GM12878 (cell line): ENCODE data around the gene PRR12. TPM values are rescaled to one million over a fixed set of nuclear protein-coding genes. Genes with fewer than 3 reads are reported as not detected.

Source experiments
- EGR1 ChIP-seq, 2 experiments: IDR thresholded peaks; 1 replicate in 1 of 2; 2 replicates in 1 of 2; pipeline ENCODE4 v1.6.1; 2011 to 2012; ENCODE audit warnings: low read depth in 2 of 2, low read length in 2 of 2, borderline replicate concordance in 1 of 2, mild to moderate bottlenecking in 1 of 2, moderate library complexity in 1 of 2
- ETV6 ChIP-seq, 2 experiments: fragments of 450-650 bp in 1 of 2; IDR thresholded peaks in 1 of 2; conservative IDR thresholded peaks in 1 of 2; 2 replicates each; pipeline ENCODE4 v1.6.1; 2014; ENCODE audit warnings: antibody characterized with exemption in 1 of 2, borderline replicate concordance in 1 of 2, low read depth in 1 of 2, mild to moderate bottlenecking in 1 of 2, moderate library complexity in 1 of 2
- HCFC1 ChIP-seq: fragments of 150-350 bp; IDR thresholded peaks from 2 replicates; pipeline ENCODE4 v1.6.1; 2014; ENCODE audit warnings: low read length
- IRF3 ChIP-seq: fragments of 450-650 bp; IDR thresholded peaks from 2 replicates; pipeline ENCODE4 v1.6.1; 2014; ENCODE audit warnings: mild to moderate bottlenecking
- KAT2A ChIP-seq: conservative IDR thresholded peaks from 2 replicates; pipeline ENCODE4 v1.6.1; 2011; ENCODE audit warnings: low read depth, low read length; ENCODE audit not compliant: control insufficient read depth
- MTA2 ChIP-seq: fragments of 450-650 bp; IDR thresholded peaks from 2 replicates; pipeline ENCODE4 v1.6.1; 2016; ENCODE audit warnings: low read depth, mild to moderate bottlenecking, moderate library complexity
- NKRF ChIP-seq: fragments of 450-650 bp; conservative IDR thresholded peaks from 2 replicates; pipeline ENCODE4 v1.6.1; 2017; ENCODE audit warnings: mild to moderate bottlenecking, moderate library complexity
- PAX8 ChIP-seq: fragments of 450-650 bp; IDR thresholded peaks from 2 replicates; pipeline ENCODE4 v1.6.1; 2017; ENCODE audit warnings: mild to moderate bottlenecking, moderate library complexity
- ZBTB33 ChIP-seq: fragments of 450-650 bp; IDR thresholded peaks from 2 replicates; pipeline ENCODE4 v1.6.1; 2017; ENCODE audit warnings: mild to moderate bottlenecking
- ZNF207 ChIP-seq: fragments of 450-650 bp; IDR thresholded peaks from 2 replicates; pipeline ENCODE4 v1.6.1; 2014; ENCODE audit warnings: antibody characterized with exemption, mild to moderate bottlenecking, borderline replicate concordance
- polyA plus RNA-seq, 11 experiments: library from polyadenylated mRNA; depleted of rRNA in 4 of 11; unstranded in 6 of 11; stranded (reverse) in 5 of 11; fragments of >200 nt; fragmentation: Nextera tagmentation in 4 of 11; fragmentation: Illumina TruSeq in 1 of 11; extraction: Ambion mirVana in 4 of 11; extraction: Trizol in 1 of 11; gene quantifications; 1 replicate in 1 of 11; 2 replicates in 10 of 11; pipeline versions ENCODE4 v1.2.1 to v1.2.3, GENCODE V29; 2011 to 2016; ENCODE audit warnings: inconsistent platforms in 2 of 11, missing spikeins in 2 of 11, low read depth in 1 of 11
- total RNA-seq, 4 experiments: library from RNA; depleted of rRNA in 3 of 4; stranded (reverse); fragments of >200 nt in 3 of 4; fragmentation: Illumina TruSeq in 1 of 4; extraction: Trizol in 1 of 4; gene quantifications; 2 replicates each; pipeline versions ENCODE4 v1.2.1 to v1.2.3, GENCODE V29; 2013 to 2021
- TF ChIP-seq, protein P1 (sequence below): IDR thresholded peaks from 2 replicates; pipeline ENCODE4 v1.6.1; 2012; ENCODE audit warnings: improper control_type of control experiment, low read depth, low read length; ENCODE audit not compliant: insufficient replicate concordance
- TF ChIP-seq, protein P2 (sequence below): IDR thresholded peaks from 2 replicates; pipeline ENCODE4 v1.6.1; 2012; ENCODE audit warnings: low read depth, low read length, improper control_type of control experiment
- TF ChIP-seq, protein P3 (sequence below): fragments of 450-650 bp; formaldehyde crosslinking; IDR thresholded peaks from 2 replicates; pipeline ENCODE4 v1.4.0; 2020; ENCODE audit warnings: mild to moderate bottlenecking, moderate library complexity

Gene PRR12
- total and polyA plus RNA-seq, 10 of the 15 experiments (the other 5 are each of a cell fraction or from before 2014, with no cell fraction given), result 0.02 to 25.3 (median 1.6) TPM

DNA sequence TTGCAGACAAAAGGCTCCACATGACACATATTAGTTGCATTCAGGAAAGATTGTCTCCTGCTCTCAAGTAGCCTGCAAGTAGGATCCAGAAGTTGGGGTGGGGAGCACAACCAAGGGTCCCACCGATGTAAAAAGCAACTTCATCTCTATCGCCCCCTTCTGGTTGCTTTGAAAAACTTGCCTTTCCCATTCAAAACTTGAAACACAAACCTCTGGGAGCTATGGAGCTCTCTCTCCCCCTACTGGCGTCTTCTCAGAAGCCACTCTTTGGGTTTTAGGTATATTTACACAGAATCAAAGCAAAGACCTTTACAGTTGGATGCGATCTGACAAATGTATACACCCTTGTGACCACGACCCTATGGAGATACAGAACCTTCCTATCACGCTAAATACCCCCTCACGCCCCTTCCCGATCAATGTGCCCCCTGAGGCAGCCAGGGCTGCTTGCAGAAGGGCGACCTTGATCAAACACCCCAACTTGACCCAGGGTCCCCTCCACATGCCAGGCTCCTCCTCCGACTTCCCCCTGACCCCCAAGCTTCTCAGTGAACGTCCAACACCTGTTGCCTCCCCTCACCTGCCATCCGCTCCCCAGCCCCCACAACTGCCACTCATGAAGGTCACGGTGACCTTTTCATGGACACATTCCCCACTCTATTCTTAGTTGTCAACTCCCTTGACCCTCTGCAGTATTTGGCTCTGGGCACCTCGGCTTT is 20.7 kb upstream of the PRR12 start (continued):
- TF ChIP-seq, protein P1, sequence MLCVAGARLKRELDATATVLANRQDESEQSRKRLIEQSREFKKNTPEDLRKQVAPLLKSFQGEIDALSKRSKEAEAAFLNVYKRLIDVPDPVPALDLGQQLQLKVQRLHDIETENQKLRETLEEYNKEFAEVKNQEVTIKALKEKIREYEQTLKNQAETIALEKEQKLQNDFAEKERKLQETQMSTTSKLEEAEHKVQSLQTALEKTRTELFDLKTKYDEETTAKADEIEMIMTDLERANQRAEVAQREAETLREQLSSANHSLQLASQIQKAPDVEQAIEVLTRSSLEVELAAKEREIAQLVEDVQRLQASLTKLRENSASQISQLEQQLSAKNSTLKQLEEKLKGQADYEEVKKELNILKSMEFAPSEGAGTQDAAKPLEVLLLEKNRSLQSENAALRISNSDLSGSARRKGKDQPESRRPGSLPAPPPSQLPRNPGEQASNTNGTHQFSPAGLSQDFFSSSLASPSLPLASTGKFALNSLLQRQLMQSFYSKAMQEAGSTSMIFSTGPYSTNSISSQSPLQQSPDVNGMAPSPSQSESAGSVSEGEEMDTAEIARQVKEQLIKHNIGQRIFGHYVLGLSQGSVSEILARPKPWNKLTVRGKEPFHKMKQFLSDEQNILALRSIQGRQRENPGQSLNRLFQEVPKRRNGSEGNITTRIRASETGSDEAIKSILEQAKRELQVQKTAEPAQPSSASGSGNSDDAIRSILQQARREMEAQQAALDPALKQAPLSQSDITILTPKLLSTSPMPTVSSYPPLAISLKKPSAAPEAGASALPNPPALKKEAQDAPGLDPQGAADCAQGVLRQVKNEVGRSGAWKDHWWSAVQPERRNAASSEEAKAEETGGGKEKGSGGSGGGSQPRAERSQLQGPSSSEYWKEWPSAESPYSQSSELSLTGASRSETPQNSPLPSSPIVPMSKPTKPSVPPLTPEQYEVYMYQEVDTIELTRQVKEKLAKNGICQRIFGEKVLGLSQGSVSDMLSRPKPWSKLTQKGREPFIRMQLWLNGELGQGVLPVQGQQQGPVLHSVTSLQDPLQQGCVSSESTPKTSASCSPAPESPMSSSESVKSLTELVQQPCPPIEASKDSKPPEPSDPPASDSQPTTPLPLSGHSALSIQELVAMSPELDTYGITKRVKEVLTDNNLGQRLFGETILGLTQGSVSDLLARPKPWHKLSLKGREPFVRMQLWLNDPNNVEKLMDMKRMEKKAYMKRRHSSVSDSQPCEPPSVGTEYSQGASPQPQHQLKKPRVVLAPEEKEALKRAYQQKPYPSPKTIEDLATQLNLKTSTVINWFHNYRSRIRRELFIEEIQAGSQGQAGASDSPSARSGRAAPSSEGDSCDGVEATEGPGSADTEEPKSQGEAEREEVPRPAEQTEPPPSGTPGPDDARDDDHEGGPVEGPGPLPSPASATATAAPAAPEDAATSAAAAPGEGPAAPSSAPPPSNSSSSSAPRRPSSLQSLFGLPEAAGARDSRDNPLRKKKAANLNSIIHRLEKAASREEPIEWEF, result no peak
- TF ChIP-seq, protein P2, sequence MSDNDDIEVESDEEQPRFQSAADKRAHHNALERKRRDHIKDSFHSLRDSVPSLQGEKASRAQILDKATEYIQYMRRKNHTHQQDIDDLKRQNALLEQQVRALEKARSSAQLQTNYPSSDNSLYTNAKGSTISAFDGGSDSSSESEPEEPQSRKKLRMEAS, result no peak
- no peak for TF ChIP-seq ZBTB33
- no peak for TF ChIP-seq IRF3
- TF ChIP-seq ETV6 (conservative IDR thresholded peaks at IDR 0.05 in 1 of 2, IDR thresholded peaks at IDR 0.05 in 1 of 2; ENCODE audit: borderline replicate concordance in 1 of 2, low read depth in 1 of 2), result no peak
- TF ChIP-seq MTA2, result no peak
- no peak for TF ChIP-seq NKRF
- no peak for TF ChIP-seq ZNF207
- TF ChIP-seq PAX8, result no peak
- TF ChIP-seq KAT2A, result no peak
- TF ChIP-seq, protein P3, sequence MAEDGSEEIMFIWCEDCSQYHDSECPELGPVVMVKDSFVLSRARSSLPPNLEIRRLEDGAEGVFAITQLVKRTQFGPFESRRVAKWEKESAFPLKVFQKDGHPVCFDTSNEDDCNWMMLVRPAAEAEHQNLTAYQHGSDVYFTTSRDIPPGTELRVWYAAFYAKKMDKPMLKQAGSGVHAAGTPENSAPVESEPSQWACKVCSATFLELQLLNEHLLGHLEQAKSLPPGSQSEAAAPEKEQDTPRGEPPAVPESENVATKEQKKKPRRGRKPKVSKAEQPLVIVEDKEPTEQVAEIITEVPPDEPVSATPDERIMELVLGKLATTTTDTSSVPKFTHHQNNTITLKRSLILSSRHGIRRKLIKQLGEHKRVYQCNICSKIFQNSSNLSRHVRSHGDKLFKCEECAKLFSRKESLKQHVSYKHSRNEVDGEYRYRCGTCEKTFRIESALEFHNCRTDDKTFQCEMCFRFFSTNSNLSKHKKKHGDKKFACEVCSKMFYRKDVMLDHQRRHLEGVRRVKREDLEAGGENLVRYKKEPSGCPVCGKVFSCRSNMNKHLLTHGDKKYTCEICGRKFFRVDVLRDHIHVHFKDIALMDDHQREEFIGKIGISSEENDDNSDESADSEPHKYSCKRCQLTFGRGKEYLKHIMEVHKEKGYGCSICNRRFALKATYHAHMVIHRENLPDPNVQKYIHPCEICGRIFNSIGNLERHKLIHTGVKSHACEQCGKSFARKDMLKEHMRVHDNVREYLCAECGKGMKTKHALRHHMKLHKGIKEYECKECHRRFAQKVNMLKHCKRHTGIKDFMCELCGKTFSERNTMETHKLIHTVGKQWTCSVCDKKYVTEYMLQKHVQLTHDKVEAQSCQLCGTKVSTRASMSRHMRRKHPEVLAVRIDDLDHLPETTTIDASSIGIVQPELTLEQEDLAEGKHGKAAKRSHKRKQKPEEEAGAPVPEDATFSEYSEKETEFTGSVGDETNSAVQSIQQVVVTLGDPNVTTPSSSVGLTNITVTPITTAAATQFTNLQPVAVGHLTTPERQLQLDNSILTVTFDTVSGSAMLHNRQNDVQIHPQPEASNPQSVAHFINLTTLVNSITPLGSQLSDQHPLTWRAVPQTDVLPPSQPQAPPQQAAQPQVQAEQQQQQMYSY (CRISPR knock-in tag), result no peak
- no peak for TF ChIP-seq EGR1 (IDR thresholded peaks at IDR 0.05; ENCODE audit: borderline replicate concordance in 1 of 2, low read depth in 2 of 2, low read length in 2 of 2)
- no peak; the same call in 1 of the 2 replicates for TF ChIP-seq HCFC1
